ENCODE measurements around the gene PYGO2.

Gene PYGO2

DNA sequence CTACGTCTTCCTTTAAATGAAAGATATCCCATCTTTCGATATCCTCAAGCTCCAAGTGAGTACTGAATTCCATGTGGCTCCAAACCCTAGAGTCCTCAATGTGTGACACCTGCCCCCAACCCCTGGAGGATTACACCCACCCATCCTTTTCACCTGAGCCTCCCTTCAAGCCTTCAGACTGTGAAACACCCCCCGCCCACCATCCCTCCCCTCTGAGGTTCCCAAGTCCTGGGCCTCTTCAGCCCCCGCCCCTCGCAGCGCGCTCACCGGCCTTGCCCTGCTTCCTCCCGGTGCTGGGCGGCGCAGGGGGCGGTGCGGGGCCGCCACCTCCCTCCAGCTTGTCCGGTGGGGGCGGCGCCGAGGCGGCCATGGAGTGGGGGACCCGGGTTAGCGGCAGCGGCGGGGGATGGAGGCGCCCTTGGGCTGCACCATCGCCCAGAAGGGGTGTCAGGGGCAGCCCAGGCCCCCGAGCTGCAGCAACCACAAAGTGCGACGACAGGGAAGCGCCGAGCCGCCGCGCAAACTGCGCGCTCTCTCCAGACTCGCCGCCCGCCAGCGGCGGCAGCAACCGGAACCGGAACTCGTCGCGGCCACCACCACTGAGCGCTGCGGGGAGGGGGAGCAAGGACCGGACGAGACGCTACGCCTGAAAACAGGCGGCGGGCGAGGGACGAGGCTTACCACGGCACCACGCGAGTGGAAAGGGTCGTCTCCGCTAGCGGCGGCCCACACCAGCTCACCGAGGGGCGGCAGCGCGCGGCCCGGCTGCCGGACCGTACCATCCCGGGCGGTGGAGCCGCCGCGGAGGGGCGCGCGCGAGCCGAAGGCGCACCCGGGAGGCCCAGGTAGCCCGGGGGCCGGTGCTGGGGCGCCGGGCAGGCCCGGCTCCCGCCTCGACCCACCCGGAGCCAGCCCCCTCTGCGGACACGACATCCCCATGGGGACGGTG is at the start of gene PYGO2:
TSS of gene PYGO2 (minus strand) at position 576 of the 949 bp plus-strand sequence. CDS start at position 370, 206 bp downstream.
- DNase-seq = peak; percentile 54

DNA sequence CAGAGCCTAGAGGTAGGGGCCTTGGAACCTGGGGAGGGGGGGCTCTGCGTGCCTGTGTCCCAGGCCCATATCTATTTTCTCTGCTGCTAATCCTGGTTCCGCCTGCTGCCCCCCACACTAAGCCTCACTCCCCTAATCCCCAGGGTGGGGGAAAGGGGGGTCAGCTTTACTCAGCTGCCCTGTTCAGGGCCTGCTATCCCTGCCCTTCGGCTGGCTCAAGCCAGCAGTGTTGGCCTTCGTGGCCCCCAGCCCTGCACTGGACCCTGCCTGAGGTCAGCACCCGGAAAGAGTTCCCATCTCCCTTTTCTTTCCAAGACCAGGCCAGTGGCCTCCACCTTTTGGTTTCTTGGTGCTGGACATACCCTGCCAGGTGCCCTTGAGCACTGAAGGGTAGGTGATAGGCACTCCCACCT is 49.4 kb upstream of the PYGO2 start:
- no peak for DNase-seq

- no peak for DNase-seq
Measured at GRCh38 chr1:155010211-155010918, 48.8 kb upstream of the PYGO2 start.

DNA sequence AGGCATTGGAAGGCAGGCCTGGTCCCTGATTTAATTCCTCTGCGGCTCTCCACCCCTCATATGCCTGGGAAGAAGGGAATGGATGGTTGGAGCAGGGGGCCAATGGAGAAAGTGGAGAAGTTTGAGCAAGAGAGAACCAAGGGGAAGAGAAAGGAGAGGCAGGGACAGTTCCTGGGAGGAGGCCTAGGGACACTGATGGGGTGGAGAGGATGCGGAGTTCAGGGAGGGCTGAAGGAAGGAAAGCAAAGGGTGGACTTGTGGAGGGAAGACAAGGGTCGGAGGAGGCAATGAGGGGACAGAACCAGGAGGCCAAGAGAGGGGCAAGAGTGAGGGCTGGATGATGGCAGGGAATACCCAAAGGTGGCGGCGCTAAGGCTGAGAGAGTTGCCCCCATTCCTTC is 48.2 kb upstream of the PYGO2 start:
- DNase-seq = no peak

- DNase-seq = no peak
Measured at GRCh38 chr1:155009221-155009711, 47.7 kb upstream of the PYGO2 start.

GRCh38 chr1:155008015-155008941 is 46.7 kb upstream of the PYGO2 start:
- no peak for DNase-seq

- no peak for DNase-seq
Measured at GRCh38 chr1:155007251-155007828, 45.8 kb upstream of the PYGO2 start.

DNA sequence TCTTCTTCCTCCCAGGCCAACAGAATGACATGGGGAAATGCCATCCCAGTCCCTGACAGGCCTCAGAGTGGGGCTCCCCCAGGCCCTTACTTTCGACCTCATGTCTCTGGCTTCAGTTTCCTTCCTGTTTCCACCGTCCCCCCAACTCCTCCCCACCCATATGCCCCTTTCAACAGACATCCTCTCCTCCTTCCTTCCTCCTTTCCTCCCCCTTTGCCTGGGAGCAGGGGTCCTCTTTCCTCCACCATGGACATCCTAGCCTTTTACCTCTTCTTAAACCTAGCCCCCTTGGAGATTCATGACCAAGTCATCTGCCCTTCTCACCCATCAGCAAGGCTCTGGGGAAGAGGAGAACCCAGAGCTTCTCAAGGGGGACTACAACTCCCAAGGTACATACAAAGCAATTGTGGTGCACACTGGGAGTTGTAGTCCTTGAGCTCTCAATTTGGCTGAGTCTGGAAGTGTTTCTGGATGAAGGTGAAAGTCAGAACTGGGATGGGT is 45.1 kb upstream of the PYGO2 start:
- no peak for DNase-seq

DNA sequence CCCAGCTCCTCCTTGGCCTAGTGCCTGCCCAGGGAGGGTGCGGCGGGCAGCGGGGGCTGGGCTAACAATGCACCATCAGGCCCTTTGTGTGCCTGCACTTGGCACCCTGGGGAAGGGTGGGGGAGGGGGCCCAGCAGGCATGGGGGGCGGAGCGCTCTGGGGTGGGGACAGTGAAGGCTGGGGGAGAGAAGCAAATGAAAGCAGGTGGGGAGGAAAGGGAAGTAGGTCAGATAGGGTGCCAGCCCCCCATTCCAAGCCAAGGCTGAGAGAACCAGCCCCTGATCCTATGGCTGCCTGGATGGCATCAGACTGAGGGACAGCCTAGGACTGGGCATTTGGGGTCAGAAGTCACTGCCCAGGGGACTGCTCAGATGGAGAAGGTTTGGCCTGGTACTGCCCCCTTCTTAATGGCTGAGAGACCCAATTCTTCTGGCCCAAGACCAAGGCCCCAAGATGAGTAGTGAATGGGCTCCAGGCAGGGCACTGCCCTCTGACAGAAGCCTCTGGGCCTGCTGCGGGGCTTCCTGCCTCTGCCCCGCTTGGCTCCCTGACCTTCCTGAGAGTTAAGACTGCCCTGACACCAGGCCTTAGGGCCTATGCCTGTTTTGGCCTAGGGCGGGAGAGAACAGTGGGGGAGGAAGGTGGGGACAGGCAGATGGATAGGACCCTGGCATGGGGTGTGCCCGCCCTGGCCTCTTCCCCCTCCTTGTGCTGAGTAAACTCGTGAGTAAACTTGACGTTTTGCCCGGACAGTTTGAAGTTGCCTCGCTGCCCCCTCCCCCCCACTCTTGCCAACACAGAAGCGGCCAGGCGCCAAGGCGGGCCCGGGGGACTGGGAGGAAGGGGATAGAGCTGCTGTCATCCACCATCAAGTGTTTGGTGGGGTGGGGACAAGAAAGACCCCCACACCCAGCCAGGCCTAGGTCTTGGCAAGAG is 43.8 kb upstream of the PYGO2 start:
- DNase-seq = no peak

DNA sequence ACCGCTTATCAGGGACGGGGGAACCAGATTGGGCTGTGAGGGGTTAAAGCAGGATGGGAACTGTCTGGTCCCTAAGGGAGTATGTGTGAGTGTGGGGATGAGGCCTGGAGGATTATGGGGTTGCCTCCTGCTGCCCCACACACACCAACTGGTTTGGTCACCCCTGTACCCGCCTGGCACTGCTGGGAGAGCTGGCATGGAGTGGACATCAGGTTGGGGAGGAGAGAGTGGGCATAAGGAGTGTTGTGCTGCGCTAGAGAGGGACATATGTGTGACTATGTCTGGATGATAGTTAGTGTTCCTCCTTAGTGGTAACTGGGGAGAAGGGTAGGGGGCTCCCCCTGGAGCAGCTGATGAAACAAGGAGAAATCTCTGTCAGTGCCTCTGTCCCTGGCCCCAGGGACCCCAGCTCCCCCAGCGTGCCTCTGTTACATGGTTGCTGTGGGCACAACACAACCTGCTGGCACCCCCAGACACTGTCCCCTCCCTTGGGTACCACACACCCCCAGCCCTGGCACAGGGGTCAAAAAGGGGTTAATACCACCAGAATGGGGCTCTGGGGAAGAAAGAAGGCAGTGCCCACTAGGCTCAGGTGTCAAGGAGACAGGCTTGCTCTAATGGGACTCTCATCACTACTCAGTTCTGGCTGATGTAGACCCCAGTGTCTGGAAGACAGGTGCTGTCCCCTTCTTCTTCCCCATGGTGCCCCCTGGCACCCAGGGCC is 42.9 kb upstream of the PYGO2 start:
- DNase-seq = no peak

GRCh38 chr1:155003766-155004351 is 42.3 kb upstream of the PYGO2 start:
- no peak for DNase-seq

DNA sequence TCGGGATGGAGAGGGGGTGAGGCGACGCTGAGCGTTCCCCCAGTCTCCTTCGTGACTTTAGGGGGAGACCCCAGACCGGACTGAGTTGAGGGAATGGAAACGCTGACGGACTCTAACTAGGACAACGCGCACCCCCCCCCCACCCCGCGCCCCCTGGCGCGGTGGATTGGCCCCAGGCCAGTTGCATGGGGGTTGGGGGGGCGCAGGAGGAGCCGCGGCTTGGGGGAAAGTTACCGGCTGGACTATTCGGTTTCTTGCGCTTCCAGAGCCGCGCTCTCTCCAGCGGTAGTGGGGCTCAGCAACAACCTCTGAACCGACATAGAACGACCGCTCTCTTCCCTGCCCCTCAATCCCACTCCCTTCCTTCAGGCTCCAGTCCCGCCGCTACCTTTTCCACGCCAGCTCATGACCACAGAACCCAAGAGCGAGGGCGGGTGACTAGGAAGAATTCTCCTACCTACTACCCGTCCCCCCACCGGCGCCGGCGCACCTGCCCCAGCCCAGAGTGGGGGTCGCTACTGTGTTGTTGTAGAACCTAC is 41.7 kb upstream of the PYGO2 start:
- DNase-seq = no peak

GRCh38 chr1:155002464-155003226 is 41.1 kb upstream of the PYGO2 start, which contains the start of gene ZBTB7B:
ZBTB7B (plus strand) TSS chr1:155002802; CDS start chr1:155014661, 11,859 bp downstream.
- no peak for DNase-seq

DNA sequence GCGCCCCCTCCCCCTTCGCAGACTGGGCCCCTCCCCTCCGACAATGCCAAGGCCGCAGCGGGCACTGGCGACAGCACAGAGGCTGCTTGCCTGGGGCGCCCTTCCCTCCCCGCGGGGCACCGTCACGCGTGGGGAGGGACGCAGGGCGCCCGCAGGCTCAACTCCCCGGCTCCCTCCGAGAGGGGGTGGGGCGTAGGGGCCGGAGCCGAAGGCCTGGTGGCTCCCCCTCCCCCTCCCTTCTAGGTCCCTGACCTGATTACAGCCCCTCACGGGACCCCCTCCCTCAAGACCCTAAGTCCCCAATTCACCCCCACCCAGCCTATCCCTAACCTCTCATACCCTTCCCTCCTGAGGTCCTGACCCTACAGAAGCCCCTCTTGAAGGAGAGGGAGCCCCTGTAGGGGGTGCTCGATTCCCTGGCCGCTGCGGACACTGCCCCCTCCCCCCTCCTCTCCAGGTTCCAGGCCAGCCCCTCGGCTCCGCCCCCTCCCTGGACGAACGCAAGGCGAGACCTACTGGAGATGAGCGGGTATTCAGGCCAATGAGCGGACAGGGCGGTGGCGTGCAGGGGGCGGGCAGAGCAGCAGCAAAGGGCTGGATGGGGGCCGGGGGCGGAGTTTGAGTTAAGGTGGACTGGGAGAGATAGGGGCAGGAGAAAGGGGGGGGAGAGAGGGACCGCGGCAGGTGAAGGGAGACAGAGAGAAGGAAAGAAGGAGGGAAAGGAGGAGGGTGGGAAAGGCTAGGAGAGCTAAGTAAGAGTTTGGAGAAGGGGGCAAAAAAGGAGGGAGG is 40.3 kb upstream of the PYGO2 start:
- DNase-seq = peak; percentile 100

DNA sequence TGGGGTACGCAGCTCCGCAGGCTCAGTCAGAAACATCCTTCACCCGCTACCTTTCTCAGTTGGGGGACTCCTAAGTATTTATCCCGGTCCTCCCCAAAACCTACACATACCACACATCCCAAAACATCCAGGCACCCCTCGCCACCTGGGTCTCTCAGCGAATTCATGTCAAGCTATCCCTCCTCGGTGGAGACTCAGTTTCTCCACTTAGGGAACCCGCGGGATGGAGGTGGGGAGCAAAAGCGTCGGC is 39.8 kb upstream of the PYGO2 start:
- DNase-seq = peak; percentile 61

DNA sequence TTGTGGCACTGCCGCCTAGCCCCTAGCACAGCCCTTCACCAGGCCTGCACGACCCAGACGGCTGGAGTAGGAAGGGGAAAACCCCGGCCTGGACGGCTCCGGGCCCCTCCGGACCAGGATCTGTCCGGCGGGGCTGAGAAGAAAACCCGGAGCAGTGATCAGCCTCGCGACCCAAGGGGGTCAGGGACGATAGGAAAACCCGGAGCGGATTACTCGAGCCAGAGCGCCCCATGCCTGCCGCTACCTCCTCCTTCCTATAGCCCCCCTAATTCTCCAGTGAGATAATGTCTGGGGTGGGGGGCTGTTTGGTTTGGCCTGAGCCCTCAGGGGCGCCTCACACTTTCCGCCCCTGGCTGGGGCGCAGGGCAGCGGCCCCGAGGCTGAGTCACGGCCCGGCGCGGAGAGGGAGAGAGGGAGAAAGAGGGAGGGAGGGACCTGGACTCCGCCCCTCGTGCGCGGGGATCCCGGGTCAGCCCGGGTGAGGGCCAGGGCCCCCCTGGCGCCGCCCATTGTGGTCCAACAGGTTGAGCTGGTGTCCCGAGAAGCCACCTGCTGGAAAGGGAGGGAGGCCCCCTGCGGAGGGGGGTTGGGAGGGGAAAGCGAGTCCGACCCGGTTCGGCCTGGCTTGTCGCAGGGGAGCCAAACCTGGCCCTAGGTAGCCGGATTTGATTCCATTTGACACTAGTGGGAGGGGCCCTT is 39.3 kb upstream of the PYGO2 start:
- DNase-seq = peak; percentile 83

- no peak for DNase-seq
Measured at GRCh38 chr1:155000411-155000725, 38.8 kb upstream of the PYGO2 start.

Data from NCI-H187 treated with DMSO at 0.1 percent for 48 hours (cell line).